Sigmoid colon (tissue), 4 donors: ENCODE measurements around the gene KCNIP1.

ENCODE experiments used
- EP300 ChIP-seq, 4 donors: sonication (generic); formaldehyde crosslinking; IDR thresholded peaks; one replicate each; pipeline ENCODE4 v1.6.1; 2017; ENCODE audit warnings: antibody characterized with exemption in 4 of 4
- TF ChIP-seq, protein P1 (sequence below), 4 experiments: fragments of 450-650 bp in 3 of 4; fragments of 200-600 bp in 1 of 4; IDR thresholded peaks; one replicate each; pipeline ENCODE4 v1.5.1; 2016 to 2019; ENCODE audit warnings: antibody characterized with exemption in 4 of 4, mild to moderate bottlenecking in 3 of 4, moderate library complexity in 2 of 4

DNA sequence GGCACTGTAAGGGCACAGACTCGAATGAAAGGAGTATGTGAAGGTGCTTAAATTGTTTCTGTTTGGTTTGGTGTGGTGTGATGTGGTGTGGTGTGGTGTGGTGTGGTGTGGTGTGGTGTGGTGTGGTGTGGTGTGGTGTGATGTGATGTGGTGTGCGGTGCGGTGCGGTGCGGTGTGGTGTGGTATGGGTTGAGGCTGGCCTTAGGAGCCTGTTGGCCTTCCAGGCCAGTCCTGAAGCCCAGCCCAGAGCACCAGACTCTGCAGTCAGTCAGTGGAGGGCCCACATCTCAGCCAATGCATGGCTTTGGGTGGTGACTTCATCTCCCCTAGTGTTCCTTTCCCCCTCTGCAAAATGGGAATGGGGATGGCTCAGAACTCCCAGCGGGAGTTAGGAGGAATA is 85.8 kb downstream of the KCNIP1 start:
- TF ChIP-seq, protein P1, sequence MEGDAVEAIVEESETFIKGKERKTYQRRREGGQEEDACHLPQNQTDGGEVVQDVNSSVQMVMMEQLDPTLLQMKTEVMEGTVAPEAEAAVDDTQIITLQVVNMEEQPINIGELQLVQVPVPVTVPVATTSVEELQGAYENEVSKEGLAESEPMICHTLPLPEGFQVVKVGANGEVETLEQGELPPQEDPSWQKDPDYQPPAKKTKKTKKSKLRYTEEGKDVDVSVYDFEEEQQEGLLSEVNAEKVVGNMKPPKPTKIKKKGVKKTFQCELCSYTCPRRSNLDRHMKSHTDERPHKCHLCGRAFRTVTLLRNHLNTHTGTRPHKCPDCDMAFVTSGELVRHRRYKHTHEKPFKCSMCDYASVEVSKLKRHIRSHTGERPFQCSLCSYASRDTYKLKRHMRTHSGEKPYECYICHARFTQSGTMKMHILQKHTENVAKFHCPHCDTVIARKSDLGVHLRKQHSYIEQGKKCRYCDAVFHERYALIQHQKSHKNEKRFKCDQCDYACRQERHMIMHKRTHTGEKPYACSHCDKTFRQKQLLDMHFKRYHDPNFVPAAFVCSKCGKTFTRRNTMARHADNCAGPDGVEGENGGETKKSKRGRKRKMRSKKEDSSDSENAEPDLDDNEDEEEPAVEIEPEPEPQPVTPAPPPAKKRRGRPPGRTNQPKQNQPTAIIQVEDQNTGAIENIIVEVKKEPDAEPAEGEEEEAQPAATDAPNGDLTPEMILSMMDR (IDR thresholded peaks at IDR 0.05), result no peak
- no peak for TF ChIP-seq EP300 (IDR thresholded peaks at IDR 0.05)
